ENCODE results near the gene TM7SF2. TPM values are rescaled to one million over a fixed set of nuclear protein-coding genes. Genes with fewer than 3 reads are reported as not detected.

TM7SF2 gene
- total and polyA plus RNA-seq, 2 of the 8 experiments (the other 6 are each of a cell fraction or from before 2014, with no cell fraction given): 40.1 to 96.0 TPM

DNA sequence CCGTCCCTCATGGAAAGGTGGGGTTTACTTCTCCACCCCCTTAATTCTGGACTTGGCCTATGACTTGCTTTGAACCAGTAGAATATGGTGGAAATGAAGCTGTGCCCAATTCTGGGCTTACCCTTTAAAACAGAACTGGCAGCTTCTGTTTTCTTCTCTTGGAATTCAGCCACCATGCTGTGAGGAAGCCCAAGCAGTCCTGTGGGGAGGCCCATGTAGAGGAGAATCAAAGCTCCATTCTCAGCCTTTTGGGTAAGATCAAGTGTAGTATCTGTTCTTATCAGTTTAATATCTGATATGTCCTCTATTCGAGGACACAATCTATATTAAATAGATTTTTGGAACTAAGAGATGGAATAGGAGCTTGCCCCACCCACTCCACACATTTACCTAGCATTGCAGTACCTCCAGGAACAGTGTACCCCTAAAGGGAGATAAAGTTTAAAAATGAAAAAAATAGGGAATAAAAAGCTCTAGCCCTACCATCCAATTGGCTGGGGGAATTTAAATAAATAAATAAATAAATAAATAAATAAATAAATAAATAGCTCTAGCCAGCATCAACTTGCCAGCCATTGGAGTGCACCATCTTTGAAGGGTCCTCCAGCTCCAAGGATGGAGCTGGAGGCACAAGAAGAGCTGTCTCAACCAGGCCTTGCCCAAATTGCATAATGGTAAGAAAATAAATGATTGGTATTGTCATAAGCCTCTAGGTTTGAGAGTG, 35.8 kb downstream of the TM7SF2 start (continued):
- TF ChIP-seq KDM4A (IDR thresholded peaks at IDR 0.05; ENCODE audit: low read depth, low read length, severe bottlenecking) (no peak), RNF2 (IDR thresholded peaks at IDR 0.05; ENCODE audit: borderline replicate concordance, low read depth, low read length, missing control alignments, poor library complexity, severe bottlenecking) (no peak), NRF1 (IDR thresholded peaks at IDR 0.05; ENCODE audit: low read depth, low read length) (no peak), JUN (IDR thresholded peaks at IDR 0.05; ENCODE audit: low read depth, low read length) (no peak), NANOG (IDR thresholded peaks at IDR 0.05; ENCODE audit: insufficient read depth, low read depth, low read length, poor library complexity, severe bottlenecking) (no peak), CEBPB (IDR thresholded peaks at IDR 0.05; ENCODE audit: low read depth, low read length) (no peak)
- TF ChIP-seq, protein P1, sequence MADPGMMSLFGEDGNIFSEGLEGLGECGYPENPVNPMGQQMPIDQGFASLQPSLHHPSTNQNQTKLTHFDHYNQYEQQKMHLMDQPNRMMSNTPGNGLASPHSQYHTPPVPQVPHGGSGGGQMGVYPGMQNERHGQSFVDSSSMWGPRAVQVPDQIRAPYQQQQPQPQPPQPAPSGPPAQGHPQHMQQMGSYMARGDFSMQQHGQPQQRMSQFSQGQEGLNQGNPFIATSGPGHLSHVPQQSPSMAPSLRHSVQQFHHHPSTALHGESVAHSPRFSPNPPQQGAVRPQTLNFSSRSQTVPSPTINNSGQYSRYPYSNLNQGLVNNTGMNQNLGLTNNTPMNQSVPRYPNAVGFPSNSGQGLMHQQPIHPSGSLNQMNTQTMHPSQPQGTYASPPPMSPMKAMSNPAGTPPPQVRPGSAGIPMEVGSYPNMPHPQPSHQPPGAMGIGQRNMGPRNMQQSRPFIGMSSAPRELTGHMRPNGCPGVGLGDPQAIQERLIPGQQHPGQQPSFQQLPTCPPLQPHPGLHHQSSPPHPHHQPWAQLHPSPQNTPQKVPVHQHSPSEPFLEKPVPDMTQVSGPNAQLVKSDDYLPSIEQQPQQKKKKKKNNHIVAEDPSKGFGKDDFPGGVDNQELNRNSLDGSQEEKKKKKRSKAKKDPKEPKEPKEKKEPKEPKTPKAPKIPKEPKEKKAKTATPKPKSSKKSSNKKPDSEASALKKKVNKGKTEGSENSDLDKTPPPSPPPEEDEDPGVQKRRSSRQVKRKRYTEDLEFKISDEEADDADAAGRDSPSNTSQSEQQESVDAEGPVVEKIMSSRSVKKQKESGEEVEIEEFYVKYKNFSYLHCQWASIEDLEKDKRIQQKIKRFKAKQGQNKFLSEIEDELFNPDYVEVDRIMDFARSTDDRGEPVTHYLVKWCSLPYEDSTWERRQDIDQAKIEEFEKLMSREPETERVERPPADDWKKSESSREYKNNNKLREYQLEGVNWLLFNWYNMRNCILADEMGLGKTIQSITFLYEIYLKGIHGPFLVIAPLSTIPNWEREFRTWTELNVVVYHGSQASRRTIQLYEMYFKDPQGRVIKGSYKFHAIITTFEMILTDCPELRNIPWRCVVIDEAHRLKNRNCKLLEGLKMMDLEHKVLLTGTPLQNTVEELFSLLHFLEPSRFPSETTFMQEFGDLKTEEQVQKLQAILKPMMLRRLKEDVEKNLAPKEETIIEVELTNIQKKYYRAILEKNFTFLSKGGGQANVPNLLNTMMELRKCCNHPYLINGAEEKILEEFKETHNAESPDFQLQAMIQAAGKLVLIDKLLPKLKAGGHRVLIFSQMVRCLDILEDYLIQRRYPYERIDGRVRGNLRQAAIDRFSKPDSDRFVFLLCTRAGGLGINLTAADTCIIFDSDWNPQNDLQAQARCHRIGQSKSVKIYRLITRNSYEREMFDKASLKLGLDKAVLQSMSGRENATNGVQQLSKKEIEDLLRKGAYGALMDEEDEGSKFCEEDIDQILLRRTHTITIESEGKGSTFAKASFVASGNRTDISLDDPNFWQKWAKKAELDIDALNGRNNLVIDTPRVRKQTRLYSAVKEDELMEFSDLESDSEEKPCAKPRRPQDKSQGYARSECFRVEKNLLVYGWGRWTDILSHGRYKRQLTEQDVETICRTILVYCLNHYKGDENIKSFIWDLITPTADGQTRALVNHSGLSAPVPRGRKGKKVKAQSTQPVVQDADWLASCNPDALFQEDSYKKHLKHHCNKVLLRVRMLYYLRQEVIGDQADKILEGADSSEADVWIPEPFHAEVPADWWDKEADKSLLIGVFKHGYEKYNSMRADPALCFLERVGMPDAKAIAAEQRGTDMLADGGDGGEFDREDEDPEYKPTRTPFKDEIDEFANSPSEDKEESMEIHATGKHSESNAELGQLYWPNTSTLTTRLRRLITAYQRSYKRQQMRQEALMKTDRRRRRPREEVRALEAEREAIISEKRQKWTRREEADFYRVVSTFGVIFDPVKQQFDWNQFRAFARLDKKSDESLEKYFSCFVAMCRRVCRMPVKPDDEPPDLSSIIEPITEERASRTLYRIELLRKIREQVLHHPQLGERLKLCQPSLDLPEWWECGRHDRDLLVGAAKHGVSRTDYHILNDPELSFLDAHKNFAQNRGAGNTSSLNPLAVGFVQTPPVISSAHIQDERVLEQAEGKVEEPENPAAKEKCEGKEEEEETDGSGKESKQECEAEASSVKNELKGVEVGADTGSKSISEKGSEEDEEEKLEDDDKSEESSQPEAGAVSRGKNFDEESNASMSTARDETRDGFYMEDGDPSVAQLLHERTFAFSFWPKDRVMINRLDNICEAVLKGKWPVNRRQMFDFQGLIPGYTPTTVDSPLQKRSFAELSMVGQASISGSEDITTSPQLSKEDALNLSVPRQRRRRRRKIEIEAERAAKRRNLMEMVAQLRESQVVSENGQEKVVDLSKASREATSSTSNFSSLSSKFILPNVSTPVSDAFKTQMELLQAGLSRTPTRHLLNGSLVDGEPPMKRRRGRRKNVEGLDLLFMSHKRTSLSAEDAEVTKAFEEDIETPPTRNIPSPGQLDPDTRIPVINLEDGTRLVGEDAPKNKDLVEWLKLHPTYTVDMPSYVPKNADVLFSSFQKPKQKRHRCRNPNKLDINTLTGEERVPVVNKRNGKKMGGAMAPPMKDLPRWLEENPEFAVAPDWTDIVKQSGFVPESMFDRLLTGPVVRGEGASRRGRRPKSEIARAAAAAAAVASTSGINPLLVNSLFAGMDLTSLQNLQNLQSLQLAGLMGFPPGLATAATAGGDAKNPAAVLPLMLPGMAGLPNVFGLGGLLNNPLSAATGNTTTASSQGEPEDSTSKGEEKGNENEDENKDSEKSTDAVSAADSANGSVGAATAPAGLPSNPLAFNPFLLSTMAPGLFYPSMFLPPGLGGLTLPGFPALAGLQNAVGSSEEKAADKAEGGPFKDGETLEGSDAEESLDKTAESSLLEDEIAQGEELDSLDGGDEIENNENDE (IDR thresholded peaks at IDR 0.05; ENCODE audit: insufficient replicate concordance, low read length): no peak
